Brain pericyte (primary cell): Measurements from ENCODE around the gene ADGRD1.
"Not testable (repeated sequence)": the region's sequence is repeated elsewhere in the genome, so short reads cannot be mapped to it uniquely, and the experiment has no call there.

Experiments
- DNase-seq: peaks from one replicate; pipeline ENCODE4 v3.0.0-alpha.2; 2012; ENCODE audit warnings: low read depth, low spot score

The ADGRD1 gene

DNA sequence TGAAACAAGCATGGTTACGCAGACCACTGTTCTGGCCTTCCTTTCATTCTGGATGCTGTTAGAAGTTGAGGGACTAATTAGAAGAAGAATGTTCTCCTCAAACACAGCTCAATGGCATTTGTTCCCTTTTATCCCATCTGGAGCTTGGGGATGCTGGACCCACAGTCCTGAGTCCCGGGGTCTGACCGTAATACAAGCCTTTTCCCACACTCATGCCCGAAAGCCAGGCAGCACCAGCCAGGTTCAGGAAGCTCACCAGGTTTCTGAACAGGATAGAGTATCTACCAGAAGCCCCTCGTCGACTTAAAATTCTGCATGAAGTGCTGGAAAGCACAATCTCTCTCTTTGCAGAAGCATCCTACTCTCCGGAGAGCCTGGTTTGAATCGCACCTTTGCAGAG is 165.6 kb downstream of the ADGRD1 start:
- not testable (repeated sequence) for DNase-seq

DNA sequence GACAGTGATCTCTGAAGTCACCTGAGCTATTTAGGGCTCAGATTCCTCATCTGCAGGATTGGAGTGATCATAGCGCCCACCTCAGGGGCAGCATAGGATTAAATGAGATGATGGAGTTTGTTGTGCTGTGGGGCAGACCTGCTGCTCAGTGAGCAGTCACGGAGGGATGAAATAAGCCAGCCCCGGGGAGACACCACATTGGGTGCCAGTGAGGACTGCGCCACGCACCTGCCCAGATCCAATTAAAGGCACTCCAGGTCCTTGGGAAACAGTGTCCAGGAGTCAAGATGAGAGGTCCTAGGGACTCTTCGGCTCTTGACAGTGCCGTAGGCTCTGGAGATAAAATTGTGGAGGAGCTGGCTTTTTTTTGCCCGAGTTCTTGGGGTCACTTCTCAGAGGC is 166.2 kb downstream of the ADGRD1 start:
- DNase-seq, result no peak

DNA sequence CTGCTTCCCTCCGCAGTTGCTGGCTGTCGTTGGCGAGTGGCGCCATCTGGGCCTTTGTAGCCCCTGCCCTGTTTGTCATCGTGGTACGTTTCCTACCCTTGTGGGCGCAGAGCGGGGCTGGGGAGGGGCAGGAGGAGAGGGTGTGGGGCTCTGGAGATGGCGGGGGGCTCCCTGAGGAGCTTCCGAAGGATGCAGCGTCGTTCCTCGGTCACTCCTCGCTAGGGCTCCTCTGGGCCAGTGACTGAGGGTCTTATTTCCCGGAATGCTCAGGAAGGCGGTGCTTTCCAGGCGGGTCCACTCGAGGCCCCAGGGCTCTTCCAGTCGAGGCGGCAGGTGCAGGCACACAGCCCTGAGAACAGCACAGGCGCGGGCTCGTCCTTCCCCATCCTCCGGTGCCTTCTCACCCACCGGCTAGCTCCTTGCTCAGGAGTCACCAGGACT is 167.1 kb downstream of the ADGRD1 start:
- no peak for DNase-seq

DNA sequence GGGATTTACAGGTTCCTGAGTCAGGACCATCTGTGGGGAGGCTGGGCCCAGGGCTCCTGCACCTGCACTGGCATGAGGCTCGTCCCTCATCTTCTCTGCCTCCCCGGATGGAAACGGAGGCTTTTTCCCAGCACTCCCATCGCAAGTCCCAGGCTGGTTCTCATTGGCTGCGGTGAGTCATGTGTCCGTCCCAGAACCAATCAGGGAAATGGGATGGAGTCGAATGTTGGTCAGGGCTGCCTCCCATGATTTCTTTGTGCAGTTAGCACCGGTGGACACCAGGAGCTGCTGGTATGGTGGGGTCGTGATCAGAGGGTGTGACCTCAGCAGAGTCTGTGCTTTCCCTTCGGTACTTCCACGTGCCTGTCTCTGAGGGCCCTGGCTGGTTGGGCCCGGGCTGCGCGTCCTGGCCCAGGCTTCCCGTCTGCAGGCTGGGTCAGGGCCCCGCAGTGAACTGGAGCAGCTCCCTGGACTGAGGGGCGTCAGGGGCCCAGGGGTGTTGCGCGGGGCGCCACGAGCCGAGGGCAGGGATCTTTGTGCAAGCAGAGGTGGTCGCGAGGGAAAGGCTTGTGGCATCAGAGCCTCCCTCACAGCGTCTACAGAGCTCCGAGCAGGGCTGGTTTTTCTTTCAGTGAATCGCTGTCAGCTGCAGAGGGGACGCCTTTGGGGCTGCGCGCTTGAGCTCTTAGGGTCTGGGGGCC is 168.1 kb downstream of the ADGRD1 start:
- no peak for DNase-seq

DNA sequence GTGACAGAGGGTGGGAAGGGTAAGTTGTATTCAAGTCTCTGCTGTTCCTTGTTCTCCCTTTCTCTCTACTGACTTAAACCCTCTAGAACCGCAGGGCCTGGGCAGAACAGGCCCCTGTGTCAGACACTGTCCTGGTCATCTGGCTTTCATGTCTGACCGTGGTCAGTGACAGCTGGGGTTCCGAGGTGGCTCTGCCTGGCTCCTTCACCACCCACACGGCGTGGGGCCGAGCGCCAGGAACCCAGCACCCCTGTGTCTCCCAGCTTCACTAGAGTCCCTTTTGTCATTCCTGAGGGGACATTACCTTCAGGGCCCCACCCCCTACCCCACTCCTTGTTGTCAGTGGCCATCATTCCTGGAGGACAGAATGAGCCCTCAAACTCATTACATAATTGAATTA is 168.9 kb downstream of the ADGRD1 start:
- DNase-seq, result no peak

DNA sequence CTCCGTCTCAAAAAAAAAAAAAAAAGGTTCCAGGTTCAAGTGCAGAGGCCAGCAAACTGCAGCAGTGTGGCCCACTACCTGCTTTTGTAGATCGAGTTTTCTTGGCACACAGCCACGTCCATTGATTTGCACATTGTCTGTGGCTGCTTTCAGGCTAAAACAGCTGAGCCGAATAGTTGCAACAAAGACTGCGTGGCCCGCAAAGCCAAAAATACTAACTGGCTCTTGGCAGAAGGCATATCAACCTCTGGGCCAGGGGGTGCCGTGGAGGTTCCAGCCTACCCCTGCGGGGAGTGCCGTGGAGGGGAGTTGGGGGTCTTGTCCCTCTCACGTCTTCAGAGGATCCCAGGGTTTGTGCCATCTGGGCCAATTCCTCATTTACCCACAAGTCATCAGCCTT is 170.1 kb downstream of the ADGRD1 start:
- DNase-seq, result no peak

DNA sequence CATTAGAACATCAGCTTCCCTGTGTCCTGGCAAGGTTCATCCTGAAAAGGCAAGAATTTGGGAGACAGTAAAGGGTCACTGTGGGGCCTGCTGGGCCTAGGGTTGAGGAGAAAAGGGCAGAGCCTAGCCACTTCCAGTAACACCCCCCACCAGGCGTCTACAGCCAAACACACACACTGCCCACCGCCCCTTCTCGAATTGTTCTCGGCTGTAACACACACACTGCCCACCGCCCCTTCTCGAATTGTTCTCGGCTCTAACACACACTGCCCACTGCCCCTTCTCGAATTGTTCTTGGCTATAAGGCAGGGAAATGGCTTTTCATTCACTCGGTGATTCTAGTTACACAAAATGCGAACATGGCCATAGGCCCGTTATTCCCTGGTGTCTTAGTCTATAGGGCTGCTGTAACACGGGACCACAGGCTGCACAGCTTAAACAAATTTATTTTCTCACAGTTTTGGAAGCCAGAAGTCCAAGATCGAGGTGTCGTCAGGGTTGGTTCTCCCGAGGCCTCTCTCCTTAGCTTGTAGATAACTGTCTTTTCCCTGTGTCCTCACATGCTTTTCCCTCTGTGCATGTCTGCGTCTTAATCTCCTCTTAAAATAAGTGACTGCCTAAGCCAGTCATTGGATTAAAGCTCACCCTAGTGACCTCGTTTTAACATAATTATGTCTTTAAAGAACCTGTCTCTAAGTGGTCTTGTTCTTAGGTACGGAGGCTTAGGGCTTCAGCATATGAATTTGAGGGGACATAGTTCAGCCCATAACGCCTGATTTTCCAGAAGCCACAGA is 171.0 kb downstream of the ADGRD1 start:
- no peak for DNase-seq

DNA sequence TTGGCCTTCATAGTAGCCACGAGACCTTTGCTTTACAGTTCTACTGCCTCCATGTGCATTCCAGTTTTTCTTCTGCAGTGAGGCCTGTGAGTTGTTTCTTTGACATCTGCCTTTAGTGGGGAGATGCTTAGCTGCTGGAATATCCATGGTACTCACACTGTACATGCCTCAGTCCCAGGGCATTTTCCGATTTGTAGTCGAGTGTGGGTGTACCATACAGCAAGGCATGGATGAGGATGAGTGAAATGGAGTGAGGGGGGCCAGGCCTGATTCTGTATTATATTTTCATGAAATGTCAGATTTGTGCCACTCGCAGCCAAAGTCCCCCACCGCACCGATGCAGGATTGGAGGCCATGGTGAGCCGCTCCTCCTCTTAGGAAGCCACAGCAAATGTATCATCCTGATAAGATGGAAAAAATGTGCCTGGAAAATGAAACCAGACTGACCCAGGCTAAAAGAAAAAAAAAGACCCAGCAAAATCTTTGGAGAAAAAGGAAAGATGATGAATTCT is 173.0 kb downstream of the ADGRD1 start:
- DNase-seq, result no peak

DNA sequence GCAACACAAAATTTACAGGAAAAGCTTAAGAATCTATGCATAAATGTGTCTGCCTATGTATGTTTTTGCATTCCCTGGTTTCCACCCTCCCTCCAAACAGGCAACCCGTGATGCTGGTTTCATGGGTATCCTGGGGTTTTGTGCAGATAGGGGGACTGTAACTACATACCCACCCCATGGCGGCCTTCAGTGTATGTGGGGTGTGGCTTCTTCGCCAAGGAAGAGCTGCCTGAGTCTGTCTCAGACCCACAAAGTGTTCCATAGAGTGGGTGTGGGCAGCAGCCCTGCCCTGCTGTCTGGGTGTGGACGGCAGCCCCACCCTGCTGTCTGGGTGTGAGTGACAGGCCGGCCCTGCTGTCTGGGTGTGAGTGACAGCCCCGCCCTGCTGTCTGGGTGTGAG is 174.8 kb downstream of the ADGRD1 start:
- no peak for DNase-seq

DNA sequence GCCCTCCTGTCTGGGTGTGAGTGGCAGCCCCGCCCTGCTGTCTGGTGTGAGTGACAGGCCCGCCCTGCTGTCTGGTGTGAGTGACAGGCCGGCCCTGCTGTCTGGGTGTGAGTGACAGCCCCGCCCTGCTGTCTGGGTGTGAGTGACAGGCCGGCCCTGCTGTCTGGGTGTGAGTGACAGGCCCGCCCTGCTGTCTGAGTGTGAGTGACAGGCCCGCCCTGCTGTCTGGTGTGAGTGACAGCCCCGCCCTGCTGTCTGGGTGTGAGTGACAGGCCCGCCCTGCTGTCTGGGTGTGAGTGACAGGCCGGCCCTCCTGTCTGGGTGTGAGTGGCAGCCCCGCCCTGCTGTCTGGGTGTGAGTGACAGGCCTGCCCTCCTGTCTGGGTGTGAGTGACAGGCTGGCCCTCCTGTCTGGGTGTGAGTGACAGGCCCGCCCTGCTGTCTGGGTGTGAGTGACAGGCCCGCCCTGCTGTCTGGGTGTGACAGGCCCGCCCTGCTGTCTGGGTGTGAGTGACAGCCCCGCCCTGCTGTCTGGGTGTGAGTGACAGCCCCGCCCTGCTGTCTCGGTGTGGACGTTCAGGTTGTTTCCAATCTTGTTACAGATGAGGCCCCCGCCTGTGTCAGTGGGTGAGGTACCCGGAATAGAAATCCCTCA is 175.4 kb downstream of the ADGRD1 start:
- not testable (repeated sequence) for DNase-seq

DNA sequence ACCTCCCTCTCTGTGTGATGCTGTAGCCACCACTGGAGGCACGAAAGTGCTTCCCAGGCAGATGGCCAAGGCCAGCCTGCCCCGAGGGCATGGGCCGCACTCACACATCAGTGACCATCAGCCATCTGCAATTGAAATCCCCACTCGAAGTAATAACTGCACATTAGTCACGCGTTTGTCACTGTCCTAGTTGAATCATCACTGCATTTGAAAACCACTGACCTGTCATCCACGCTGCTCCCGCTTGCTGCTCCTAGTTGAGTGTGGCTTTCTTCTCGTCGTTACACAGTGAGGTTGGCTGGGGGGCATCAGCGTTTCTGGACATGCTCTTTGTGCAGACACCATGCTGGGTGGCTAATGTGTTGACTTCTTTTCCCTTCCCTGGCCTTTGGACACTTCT is 176.1 kb downstream of the ADGRD1 start:
- DNase-seq, result no peak

DNA sequence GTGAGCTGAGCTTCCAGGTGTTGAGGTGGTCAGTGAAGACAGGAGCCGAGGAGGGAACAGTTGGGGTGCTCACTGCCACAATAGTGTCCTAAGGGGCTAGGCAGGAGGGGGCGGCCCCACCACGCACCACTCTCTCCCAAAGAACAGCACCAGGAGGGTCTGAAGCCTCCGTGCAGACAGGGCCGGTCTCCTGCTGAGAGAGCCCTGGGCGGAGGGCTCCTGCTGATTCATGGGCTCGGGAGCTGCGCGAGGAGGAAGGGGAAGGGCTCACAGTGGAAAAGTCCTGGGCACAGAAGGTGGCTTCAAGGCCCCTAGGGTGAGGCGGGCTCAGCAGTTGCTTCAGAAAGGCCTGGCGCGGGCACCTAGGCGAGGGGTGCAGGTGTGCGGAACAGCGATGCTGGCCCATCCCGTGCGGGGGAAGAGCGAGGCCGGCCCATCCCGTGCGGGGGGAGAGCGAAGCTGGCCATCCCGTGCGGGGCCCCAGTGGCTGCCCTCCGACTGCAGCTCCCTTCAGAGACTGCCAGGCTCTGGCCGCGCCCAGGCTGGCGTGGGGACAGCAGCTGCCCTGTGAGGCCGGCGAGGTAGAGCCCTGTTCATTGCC is 176.7 kb downstream of the ADGRD1 start:
- no peak for DNase-seq

DNA sequence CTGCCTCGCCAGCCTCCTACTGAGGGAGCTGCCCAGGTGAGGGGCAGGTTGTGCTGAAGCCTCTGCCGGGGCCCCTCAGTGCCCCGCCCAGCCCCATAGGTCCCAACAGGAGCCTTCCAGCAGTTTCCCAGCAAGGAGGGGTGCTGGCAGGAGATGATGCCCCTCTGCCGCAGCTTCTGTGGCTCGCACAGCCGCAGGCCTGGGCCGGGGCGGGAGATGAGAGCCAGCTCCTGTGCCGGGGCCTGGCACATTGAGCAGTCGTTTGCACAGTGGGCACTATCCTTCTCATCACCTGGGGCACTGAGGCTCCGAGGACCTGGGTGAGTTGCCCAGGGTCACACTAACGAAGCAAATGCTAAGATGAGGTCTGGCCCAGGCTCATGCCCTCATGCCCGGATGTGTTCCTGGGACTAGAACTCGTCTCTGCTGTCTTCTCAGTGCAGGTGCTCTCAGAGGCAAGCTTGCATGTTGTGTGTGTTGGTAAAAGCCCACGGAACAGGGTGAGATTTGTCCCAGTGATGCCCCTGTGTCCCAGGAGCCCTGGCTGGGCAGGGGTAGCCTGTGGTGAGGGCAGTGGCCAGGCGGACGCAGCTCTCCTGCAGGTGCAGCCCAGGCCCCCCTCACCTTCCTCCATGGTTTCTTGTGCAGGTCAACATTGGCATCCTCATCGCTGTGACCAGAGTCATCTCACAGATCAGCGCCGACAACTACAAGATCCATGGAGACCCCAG is 177.5 kb downstream of the ADGRD1 start:
- no peak for DNase-seq

DNA sequence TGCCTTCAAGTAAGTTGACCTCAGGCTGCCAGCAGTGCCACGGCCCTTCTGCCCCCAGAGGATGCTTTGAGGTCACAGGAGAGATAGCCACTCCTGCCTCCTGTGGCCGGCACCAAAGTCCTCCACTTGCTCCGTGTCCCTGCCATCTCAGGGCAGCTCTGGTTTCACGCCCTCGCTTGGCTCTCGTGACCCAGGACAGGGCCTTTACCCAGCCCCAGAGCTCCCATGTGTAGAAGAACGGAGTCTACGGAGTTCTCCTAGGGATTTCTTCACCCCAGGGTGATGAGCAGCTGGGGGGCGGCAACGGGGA is 178.1 kb downstream of the ADGRD1 start:
- no peak for DNase-seq

DNA sequence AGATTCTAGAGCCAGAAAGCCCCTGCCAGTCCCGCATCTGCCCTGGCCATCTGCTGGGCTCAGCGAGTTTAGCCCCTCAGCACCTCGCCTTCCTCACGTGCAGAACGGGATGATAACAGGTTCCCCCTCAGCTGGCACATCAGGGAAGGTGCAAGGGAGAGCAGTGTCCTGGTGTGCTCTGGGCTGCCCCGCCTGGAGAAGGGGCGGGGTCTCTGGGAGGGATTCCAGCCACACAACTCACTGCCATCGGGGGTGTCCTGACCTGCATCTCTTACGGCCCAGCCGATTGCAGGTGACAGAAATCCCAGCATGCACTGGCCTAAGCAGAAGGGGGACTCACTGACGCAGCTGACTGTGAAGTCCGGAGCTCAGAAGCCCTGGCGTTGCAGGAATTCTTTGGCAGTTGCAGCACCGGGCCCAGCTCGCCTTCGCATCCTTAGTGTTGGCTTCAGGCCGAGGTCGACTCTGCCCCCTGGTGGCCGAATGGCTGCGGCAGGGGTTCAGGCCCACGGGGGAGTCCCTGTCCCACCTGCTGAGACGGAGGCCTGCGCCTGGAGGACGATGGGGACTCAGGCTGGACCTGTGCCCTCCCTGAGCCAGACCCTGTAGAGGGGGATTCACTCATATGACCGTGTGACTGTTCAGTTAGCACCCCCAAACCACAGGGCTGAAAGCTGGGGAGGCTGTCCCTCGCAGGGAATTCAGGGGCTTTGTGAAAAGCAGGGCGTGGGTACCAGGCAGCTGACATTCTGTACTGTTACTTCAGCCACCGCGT is 178.6 kb downstream of the ADGRD1 start:
- no peak for DNase-seq

DNA sequence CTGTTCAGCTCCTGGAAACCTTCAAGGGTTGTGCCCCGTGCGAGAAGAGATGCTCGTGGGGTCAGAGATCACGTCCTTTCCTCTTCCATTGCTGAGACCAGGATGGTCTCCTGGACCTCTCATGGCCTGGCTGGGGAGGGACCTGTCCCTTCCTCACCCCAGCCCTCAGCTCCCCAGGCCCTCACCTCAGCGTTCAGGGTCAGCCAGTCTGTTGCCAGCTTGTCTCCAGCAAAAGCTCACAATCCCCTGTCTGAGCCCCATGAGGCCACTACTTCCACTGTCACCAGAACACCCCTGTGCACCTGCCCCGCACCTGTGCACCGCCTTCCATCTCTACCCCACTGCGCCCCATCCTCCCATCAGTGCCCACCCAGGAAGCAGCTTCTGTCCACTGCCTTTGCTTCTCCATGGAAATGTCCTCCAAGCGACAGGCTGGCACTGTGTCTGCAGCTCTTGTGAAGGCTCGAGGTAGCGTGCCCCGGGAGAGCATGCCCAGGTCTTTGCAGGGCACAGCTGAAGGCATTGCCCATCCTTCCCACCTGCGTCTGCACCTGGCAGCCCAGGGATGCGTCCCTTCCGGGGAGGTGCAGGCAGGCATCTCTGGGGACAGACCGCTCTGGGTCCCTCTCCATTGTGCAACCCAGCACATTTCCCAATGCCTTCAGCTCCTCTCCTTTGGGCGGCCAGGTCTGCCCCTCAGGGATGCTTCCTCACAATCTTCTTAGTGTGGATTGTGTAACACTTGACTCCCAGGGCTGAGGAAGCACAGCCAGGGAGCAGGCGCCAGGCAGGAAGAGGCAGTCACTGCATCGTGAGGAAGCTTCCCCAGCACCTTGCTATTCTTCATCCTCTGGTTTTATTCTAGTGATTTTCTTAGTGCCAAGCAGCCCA is 179.6 kb downstream of the ADGRD1 start:
- DNase-seq, result no peak

DNA sequence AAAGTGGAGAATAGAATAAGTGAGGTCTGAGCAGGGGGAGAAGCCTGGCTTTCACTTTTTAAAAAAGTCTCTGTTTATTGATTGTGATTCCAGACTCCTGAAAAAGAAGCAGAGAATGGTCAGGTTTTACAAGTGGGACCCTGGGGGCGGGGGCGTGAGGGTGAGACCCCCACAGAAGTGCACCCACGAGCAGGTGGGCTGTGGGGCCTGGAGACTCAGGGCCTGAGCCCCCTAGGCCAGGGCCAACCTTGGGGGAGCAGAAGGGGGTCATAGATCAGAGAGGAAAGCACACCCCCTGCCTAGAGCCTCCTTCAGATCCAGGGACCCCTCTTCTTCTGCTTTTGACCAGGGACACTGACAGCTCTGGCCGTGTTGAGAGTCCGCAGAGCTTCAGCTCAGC is 180.3 kb downstream of the ADGRD1 start:
- no peak for DNase-seq

DNA sequence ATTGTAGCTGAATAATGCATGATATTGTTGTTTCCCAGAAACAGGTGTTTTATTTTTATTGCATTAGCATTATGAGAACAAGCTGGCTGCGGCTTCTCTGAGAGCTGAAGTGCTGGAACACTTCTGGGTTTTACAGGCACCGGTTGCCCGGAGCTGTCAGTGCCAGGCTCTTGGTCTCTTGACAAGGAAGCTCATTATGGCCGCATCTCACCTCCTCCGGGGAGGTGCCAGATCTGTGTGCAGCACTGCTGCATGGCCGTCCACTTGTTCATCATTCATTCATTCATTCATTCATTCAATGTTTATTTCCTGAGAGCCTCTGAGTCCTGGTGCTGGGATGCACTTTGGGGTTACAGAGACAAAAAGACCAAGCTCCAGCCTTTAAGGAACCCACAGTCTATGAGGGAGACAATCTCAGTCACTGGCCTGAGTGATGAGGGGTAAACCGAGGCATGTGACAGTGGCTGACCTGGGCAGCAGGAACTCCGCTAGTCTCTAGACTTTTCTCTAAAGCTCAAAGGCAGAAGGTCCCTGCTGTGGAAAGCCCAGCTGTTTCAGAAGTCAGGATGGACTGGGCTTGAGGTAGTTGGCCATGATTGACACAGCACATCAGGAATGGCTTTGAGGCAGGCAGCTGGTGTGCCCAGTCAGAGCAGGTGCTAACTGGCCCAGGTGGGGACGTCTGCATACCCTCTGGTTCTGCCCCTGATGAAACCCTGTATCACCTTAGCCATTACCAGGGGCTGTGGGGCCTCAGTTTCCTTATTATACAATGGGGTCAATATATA is 181.0 kb downstream of the ADGRD1 start:
- no peak for DNase-seq

DNA sequence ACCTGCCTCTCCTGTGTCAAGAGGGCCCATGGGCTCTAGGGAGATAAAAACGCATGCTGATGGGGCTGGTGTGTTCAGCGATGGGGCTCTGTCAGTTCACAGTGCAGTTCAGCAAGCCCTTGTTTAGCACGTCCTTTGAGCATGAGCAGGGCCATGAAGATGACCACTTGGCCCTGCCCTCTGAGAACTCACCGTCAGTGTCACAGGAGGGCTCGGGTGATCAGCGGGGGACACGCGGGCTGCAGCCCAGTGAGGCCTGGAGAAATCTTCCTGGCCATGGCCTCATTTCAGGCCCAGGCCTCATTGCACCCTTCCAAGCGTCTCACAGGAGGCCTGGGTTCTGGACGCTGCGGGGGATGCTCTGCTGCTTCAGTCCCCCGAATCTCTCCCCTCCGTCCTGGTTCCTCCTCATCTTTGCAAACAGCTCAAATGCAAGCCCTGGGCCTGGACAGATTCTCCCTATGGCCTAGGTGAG is 181.6 kb downstream of the ADGRD1 start:
- DNase-seq, result no peak
